GM23338 (cell line): Measurements from ENCODE around the gene LYZL1. TPM values are rescaled to one million over a fixed set of nuclear protein-coding genes. Genes with fewer than 3 reads are reported as not detected.
"Not testable (repeated sequence)": the region's sequence is repeated elsewhere in the genome, so short reads cannot be mapped to it uniquely, and the experiment has no call there.

Experiments used
- ATAC-seq: fragments of 200-7000 bp; cut with Tn5 transposase; 3 replicates; pipeline ENCODE4 v1.9.1; 2020
- DNase-seq: peaks from one replicate; pipeline ENCODE4 v3.0.0-alpha.2; 2015; ENCODE audit warnings: low spot score
- H2AFZ ChIP-seq: fragments of 200-600 bp; sonication (generic); 2 replicates; pipeline ENCODE4 v1.8.0; 2016; ENCODE audit warnings: antibody characterized with exemption, mild to moderate bottlenecking, moderate library complexity
- H3F3A ChIP-seq: fragments of 200-600 bp; sonication (generic); replicated peaks from 2 replicates; pipeline ENCODE4 v1.8.0; 2017; ENCODE audit warnings: antibody characterized with exemption, mixed run types, low read depth
- H3K27ac ChIP-seq: fragments of 200-600 bp; sonication (generic); 2 replicates; pipeline ENCODE4 v1.6.1; 2016; ENCODE audit warnings: low read depth
- H3K27me3 ChIP-seq: fragments of 200-600 bp; sonication (generic); 2 replicates; pipeline ENCODE4 v1.8.0; 2016; ENCODE audit warnings: mild to moderate bottlenecking, mixed run types, moderate library complexity; ENCODE audit not compliant: insufficient read depth
- H3K36me3 ChIP-seq: fragments of 200-600 bp; sonication (generic); 2 replicates; pipeline ENCODE4 v1.8.0; 2016; ENCODE audit warnings: mild to moderate bottlenecking; ENCODE audit not compliant: insufficient read depth
- H3K4me1 ChIP-seq: fragments of 200-600 bp; sonication (generic); 2 replicates; pipeline ENCODE4 v1.8.0; 2016; ENCODE audit warnings: mild to moderate bottlenecking, moderate library complexity; ENCODE audit not compliant: insufficient read depth
- H3K4me2 ChIP-seq: fragments of 200-600 bp; sonication (generic); 2 replicates; pipeline ENCODE4 v1.7.1; 2017; ENCODE audit warnings: mixed run types
- H3K4me3 ChIP-seq: fragments of 200-600 bp; sonication (generic); 2 replicates; pipeline ENCODE4 v1.6.1; 2016; ENCODE audit warnings: mixed run types
- H3K79me2 ChIP-seq: fragments of 200-600 bp; sonication (generic); replicated peaks from 2 replicates; pipeline ENCODE4 v1.8.0; 2017; ENCODE audit warnings: mild to moderate bottlenecking; ENCODE audit not compliant: insufficient read depth
- H3K9me2 ChIP-seq: fragments of 200-600 bp; sonication (generic); 2 replicates; pipeline ENCODE4 v1.8.0; 2017; ENCODE audit not compliant: insufficient read depth
- H4K20me1 ChIP-seq: fragments of 200-600 bp; sonication (generic); replicated peaks from 2 replicates; pipeline ENCODE4 v1.8.0; 2017; ENCODE audit warnings: mild to moderate bottlenecking; ENCODE audit not compliant: insufficient read depth
- H3K27ac Mint-ChIP-seq: 2 replicates; pipeline ENCODE4 v1.8.0; 2020; ENCODE audit warnings: inconsistent platforms, mild to moderate bottlenecking, moderate library complexity, mixed read lengths
- H3K27me3 Mint-ChIP-seq: 3 replicates; pipeline ENCODE4 v1.8.0; 2022; ENCODE audit warnings: low read depth, mild to moderate bottlenecking, moderate library complexity, mixed read lengths, inconsistent platforms; ENCODE audit not compliant: insufficient read depth, poor library complexity
- H3K36me3 Mint-ChIP-seq: 3 replicates; pipeline ENCODE4 v1.8.0; 2021; ENCODE audit warnings: low read depth, mild to moderate bottlenecking, inconsistent platforms, moderate library complexity, mixed read lengths
- H3K4me1 Mint-ChIP-seq: 3 replicates; pipeline ENCODE4 v1.8.0; 2020; ENCODE audit warnings: mild to moderate bottlenecking, inconsistent platforms, mixed read lengths
- H3K4me3 Mint-ChIP-seq: 3 replicates; pipeline ENCODE4 v1.8.0; 2021; ENCODE audit warnings: moderate library complexity, mild to moderate bottlenecking, inconsistent platforms, mixed read lengths
- H3K9me3 Mint-ChIP-seq: 3 replicates; pipeline ENCODE4 v1.8.0; 2020; ENCODE audit warnings: moderate library complexity, mild to moderate bottlenecking, inconsistent platforms, mixed read lengths
- EZH2 ChIP-seq: fragments of 200-600 bp; sonication (generic); IDR thresholded peaks from one replicate; pipeline ENCODE4 v1.8.0; 2017; ENCODE audit warnings: antibody characterized with exemption, mild to moderate bottlenecking, low read depth; ENCODE audit not compliant: unreplicated experiment
- EZH2phosphoT487 ChIP-seq: fragments of 200-600 bp; sonication (generic); IDR thresholded peaks from one replicate; pipeline ENCODE4 v1.8.1; 2018; ENCODE audit warnings: antibody characterized with exemption; ENCODE audit not compliant: unreplicated experiment
- JUNB ChIP-seq: IDR thresholded peaks from one replicate; pipeline ENCODE4 v1.6.1; 2016; ENCODE audit warnings: antibody characterized with exemption; ENCODE audit not compliant: unreplicated experiment
- ZNF114 ChIP-seq: fragments of 250-450 bp; sonication (Bioruptor Pico); IDR thresholded peaks from 2 replicates; pipeline ENCODE4 v1.5.0; 2020; ENCODE audit warnings: mild to moderate bottlenecking, moderate library complexity
- ZNF331 ChIP-seq: fragments of 250-450 bp; sonication (Bioruptor Pico); IDR thresholded peaks from 2 replicates; pipeline ENCODE4 v1.5.0; 2020; ENCODE audit warnings: low read depth, mild to moderate bottlenecking, moderate library complexity
- polyA plus RNA-seq: library from polyadenylated mRNA; unstranded; fragments of >200 nt; fragmentation: Nextera tagmentation; extraction: Ambion mirVana; gene quantifications from 2 replicates; pipeline ENCODE4 v1.2.1, GENCODE V29; 2016
- total RNA-seq: library from RNA; depleted of rRNA; stranded (reverse); fragments of >200 nt; shearing (Covaris generic); gene quantifications from 2 replicates; pipeline ENCODE4 v1.2.3, GENCODE V29; 2014
- TF ChIP-seq, protein P1 (sequence below): IDR thresholded peaks from one replicate; pipeline ENCODE4 v1.6.1; 2018; ENCODE audit warnings: antibody characterized with exemption; ENCODE audit not compliant: unreplicated experiment
- TF ChIP-seq, protein P2 (sequence below): IDR thresholded peaks from 2 replicates; pipeline ENCODE4 v1.6.1; 2016; ENCODE audit warnings: antibody characterized with exemption
- TF ChIP-seq, protein P3 (sequence below): fragments of 250-450 bp; sonication (Bioruptor Pico); IDR thresholded peaks from 2 replicates; pipeline ENCODE4 v1.5.0; 2020; ENCODE audit warnings: mild to moderate bottlenecking, moderate library complexity

Gene LYZL1
- total and polyA plus RNA-seq, 2 experiments from 2014 or later, result not detected

DNA sequence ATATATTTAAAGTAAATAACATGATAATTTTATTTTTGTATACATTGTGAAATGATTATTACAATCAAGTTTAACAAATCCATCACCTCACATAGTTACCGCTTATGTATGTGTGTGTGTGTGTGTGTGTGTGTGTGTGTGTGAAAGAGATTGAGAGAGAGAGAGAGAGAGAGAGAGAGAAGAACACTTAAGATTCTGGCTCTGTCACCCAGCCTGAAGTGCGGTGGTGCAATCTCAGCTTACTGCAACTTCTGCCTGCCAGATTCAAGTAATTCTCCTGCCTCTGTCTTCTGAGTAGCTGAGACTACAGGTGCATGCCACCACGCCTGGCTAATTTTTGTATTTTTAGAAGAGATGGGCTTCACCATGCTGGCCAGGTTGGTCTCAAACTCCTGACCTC lies 17.8 kb downstream of the LYZL1 start:
- no peaks in the 10 kb centered on the region for H3K9me2 ChIP-seq
- H2AFZ ChIP-seq, result no peak overlapping the region
- Mint-ChIP-seq H3K4me3 (no peak overlapping the region), H3K27ac (no peak overlapping the region), H3K27me3 (peaks cover 4% of the 10 kb centered on the region), H3K9me3 (peaks cover 15% of the 10 kb centered on the region), H3K4me1 (peaks cover 13% of the 10 kb centered on the region), H3K36me3 (peaks cover 14% of the 10 kb centered on the region)
- H3K79me2 ChIP-seq, result no peaks in the 10 kb centered on the region
- no peak overlapping the region for H3K4me3 ChIP-seq
- H4K20me1 ChIP-seq, result no peaks in the 10 kb centered on the region
- H3K27me3 ChIP-seq, result no peaks in the 10 kb centered on the region
- H3K4me1 ChIP-seq, result no peaks in the 10 kb centered on the region
- H3K36me3 ChIP-seq, result no peaks in the 10 kb centered on the region
- DNase-seq (no peak), ATAC-seq (no peak)
- no peak overlapping the region for H3K4me2 ChIP-seq
- H3K27ac ChIP-seq, result no peak overlapping the region
- TF ChIP-seq ZNF331 (no peak), EZH2phosphoT487 (no peak), EZH2 (no peak), JUNB (no peak), ZNF114 (CRISPR knock-in tag) (no peak)
- TF ChIP-seq, protein P1, sequence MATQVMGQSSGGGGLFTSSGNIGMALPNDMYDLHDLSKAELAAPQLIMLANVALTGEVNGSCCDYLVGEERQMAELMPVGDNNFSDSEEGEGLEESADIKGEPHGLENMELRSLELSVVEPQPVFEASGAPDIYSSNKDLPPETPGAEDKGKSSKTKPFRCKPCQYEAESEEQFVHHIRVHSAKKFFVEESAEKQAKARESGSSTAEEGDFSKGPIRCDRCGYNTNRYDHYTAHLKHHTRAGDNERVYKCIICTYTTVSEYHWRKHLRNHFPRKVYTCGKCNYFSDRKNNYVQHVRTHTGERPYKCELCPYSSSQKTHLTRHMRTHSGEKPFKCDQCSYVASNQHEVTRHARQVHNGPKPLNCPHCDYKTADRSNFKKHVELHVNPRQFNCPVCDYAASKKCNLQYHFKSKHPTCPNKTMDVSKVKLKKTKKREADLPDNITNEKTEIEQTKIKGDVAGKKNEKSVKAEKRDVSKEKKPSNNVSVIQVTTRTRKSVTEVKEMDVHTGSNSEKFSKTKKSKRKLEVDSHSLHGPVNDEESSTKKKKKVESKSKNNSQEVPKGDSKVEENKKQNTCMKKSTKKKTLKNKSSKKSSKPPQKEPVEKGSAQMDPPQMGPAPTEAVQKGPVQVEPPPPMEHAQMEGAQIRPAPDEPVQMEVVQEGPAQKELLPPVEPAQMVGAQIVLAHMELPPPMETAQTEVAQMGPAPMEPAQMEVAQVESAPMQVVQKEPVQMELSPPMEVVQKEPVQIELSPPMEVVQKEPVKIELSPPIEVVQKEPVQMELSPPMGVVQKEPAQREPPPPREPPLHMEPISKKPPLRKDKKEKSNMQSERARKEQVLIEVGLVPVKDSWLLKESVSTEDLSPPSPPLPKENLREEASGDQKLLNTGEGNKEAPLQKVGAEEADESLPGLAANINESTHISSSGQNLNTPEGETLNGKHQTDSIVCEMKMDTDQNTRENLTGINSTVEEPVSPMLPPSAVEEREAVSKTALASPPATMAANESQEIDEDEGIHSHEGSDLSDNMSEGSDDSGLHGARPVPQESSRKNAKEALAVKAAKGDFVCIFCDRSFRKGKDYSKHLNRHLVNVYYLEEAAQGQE, result no peak
- TF ChIP-seq, protein P2, sequence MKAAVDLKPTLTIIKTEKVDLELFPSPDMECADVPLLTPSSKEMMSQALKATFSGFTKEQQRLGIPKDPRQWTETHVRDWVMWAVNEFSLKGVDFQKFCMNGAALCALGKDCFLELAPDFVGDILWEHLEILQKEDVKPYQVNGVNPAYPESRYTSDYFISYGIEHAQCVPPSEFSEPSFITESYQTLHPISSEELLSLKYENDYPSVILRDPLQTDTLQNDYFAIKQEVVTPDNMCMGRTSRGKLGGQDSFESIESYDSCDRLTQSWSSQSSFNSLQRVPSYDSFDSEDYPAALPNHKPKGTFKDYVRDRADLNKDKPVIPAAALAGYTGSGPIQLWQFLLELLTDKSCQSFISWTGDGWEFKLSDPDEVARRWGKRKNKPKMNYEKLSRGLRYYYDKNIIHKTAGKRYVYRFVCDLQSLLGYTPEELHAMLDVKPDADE, result no peak
- TF ChIP-seq, protein P3, sequence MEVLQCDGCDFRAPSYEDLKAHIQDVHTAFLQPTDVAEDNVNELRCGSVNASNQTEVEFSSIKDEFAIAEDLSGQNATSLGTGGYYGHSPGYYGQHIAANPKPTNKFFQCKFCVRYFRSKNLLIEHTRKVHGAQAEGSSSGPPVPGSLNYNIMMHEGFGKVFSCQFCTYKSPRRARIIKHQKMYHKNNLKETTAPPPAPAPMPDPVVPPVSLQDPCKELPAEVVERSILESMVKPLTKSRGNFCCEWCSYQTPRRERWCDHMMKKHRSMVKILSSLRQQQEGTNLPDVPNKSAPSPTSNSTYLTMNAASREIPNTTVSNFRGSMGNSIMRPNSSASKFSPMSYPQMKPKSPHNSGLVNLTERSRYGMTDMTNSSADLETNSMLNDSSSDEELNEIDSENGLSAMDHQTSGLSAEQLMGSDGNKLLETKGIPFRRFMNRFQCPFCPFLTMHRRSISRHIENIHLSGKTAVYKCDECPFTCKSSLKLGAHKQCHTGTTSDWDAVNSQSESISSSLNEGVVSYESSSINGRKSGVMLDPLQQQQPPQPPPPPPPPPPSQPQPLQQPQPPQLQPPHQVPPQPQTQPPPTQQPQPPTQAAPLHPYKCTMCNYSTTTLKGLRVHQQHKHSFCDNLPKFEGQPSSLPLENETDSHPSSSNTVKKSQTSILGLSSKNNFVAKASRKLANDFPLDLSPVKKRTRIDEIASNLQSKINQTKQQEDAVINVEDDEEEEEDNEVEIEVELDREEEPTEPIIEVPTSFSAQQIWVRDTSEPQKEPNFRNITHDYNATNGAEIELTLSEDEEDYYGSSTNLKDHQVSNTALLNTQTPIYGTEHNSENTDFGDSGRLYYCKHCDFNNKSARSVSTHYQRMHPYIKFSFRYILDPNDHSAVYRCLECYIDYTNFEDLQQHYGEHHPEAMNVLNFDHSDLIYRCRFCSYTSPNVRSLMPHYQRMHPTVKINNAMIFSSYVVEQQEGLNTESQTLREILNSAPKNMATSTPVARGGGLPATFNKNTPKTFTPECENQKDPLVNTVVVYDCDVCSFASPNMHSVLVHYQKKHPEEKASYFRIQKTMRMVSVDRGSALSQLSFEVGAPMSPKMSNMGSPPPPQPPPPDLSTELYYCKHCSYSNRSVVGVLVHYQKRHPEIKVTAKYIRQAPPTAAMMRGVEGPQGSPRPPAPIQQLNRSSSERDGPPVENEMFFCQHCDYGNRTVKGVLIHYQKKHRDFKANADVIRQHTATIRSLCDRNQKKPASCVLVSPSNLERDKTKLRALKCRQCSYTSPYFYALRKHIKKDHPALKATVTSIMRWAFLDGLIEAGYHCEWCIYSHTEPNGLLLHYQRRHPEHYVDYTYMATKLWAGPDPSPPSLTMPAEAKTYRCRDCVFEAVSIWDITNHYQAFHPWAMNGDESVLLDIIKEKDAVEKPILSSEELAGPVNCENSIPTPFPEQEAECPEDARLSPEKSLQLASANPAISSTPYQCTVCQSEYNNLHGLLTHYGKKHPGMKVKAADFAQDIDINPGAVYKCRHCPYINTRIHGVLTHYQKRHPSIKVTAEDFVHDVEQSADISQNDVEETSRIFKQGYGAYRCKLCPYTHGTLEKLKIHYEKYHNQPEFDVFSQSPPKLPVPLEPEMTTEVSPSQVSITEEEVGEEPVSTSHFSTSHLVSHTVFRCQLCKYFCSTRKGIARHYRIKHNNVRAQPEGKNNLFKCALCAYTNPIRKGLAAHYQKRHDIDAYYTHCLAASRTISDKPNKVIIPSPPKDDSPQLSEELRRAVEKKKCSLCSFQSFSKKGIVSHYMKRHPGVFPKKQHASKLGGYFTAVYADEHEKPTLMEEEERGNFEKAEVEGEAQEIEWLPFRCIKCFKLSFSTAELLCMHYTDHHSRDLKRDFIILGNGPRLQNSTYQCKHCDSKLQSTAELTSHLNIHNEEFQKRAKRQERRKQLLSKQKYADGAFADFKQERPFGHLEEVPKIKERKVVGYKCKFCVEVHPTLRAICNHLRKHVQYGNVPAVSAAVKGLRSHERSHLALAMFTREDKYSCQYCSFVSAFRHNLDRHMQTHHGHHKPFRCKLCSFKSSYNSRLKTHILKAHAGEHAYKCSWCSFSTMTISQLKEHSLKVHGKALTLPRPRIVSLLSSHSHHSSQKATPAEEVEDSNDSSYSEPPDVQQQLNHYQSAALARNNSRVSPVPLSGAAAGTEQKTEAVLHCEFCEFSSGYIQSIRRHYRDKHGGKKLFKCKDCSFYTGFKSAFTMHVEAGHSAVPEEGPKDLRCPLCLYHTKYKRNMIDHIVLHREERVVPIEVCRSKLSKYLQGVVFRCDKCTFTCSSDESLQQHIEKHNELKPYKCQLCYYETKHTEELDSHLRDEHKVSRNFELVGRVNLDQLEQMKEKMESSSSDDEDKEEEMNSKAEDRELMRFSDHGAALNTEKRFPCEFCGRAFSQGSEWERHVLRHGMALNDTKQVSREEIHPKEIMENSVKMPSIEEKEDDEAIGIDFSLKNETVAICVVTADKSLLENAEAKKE, result no peak
- H3F3A ChIP-seq, result no peaks in the 10 kb centered on the region

DNA sequence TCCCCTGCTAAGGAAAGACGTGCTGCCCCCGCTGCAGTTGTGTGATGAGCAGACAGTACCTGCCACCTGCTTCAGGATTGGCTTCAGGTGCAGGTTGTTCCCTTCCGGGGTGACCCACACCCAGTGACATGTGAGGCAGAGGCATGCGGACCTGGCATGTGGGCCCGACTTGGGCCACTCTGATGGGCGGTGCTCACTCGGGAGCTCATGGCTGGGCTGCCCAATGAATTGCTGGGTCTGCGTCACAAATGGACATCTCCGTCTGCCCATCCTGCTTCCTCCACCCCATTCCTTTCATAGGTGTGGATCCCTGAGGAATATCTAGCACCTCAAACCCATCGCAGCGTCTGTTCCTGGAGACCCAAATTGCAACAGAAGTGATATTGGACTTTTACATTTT lies 19.3 kb downstream of the LYZL1 start:
- not testable (repeated sequence) for DNase-seq, H3K27me3 ChIP-seq

More for the DNA sequence above, 19.3 kb downstream of the LYZL1 start:
- ATAC-seq, H3K27ac ChIP-seq, H3K4me1 ChIP-seq, H4K20me1 ChIP-seq, H3K9me2 ChIP-seq, H3K36me3 ChIP-seq, H3K4me2 ChIP-seq, H3K36me3 Mint-ChIP-seq, H2AFZ ChIP-seq, H3K27ac Mint-ChIP-seq, H3K9me3 Mint-ChIP-seq, H3F3A ChIP-seq, H3K27me3 Mint-ChIP-seq, H3K79me2 ChIP-seq, H3K4me3 Mint-ChIP-seq, H3K4me3 ChIP-seq, H3K4me1 Mint-ChIP-seq: not testable (repeated sequence)
